Skeletal muscle cell (primary cell): ENCODE measurements around the gene GTPBP1.

Source experiments
- DNase-seq: peaks from one replicate; pipeline ENCODE4 v3.0.0-alpha.2; 2010; ENCODE audit warnings: low read depth
- H3K4me3 ChIP-seq: 2 replicates; pipeline ENCODE4 v1.5.1; 2011; ENCODE audit warnings: low read depth, mild to moderate bottlenecking, control low read depth, low read length, moderate library complexity

GTPBP1 gene

GRCh38 chr22:38705235-38706100, at the start of gene GTPBP1:
GTPBP1 (plus strand) TSS chr22:38705944; CDS start chr22:38705956, 12 bp downstream.
- DNase-seq, result peak; percentile 100
- peak within 1 kb of the TSS; percentile 93 for H3K4me3 ChIP-seq

GRCh38 chr22:38656256-38657044, 49.3 kb upstream of the GTPBP1 start, which contains the start of the genes CBY1 and FAM227A:
CBY1 (plus strand) TSS chr22:38656638; CDS start chr22:38668055, 11,417 bp downstream.
FAM227A (minus strand) TSS chr22:38656392; CDS start chr22:38650168, 6,224 bp downstream.
- H3K4me3 ChIP-seq, result peak within 1 kb of the TSS; percentile 85
- DNase-seq, result peak; percentile 32

DNA sequence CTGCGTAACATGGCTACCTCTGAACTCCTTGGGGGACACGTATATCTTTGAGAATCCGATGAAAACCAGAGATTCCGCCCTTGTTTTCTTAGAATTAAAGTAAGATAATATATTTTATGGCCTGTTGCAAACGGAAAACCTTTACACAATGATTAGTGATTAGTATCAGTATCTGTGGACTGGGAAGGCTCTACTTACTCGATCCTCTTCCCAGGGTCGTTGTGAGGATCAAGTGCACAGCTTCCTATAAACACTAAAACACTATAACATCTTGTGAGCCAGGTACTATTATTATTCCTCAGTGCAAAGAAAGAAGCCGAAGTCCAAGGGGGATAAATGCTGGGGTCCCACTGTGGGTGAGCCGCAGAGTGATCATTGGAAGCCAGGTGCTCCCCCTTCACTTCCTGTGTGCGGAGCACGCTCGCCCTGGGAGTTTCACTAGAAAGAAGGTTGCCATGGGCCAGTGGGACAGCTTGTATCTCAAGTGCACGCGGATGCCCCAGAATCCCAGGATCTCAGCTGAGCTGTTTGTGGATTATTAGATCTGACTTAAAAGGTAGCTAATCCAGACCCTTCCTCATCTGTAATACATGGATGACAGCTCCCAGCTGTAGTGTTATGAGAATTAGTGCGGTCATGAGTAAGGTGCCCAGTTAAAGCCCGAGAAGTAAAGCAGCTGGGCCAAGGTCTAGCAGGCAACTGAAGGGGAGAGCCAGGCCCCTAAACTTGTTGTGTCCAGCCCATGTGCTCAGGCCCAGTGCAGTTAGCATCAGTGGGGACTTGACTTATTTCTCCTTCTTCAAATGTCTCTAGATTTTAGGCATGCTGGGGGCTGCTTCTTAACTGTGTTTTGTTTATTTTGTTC, 48.5 kb upstream of the GTPBP1 start:
- peak overlapping the region; percentile 85 for H3K4me3 ChIP-seq
- DNase-seq, result no peak

- no peak overlapping the region for H3K4me3 ChIP-seq
- no peak for DNase-seq
These were observed 30.9 kb upstream of the GTPBP1 start for GRCh38 chr22:38674888-38675287.

- no peak for DNase-seq
- H3K4me3 ChIP-seq, result no peak overlapping the region
These were observed 29.9 kb upstream of the GTPBP1 start for GRCh38 chr22:38675833-38676232.

DNA sequence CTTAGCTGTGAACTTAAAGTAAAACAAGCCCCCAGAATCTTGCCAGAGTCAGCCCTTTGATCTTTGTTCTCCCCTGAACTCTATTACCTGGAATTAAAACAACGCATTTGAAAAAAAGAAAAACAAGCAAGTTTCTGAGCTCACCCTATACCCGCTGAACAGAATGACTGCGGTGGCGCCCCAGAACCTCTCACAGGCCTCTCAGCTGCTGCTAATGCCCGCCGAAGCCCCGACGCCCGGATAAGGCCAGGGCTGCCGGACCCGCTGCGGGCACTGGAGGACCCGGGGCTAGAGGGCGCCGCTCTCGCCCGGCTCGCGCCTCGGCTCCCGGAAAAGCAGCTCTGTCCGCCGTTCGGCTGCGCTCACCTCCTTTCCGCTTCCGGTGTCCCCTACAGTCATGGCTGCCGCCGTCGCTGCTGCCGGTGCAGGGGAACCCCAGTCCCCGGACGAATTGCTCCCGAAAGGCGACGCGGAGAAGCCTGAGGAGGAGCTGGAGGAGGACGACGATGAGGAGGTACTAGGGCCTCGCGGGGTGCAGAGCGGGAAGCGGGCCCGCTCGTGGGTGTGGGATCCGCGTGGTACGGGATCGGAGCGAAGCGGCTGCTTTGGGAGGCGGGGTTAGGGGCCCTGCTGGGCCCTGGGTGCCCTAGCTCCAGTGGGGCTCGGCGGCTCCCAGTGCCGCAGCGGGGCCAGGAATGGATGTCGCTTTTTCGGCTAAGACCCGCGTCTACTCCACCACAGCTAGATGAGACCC, 24.0 kb upstream of the GTPBP1 start, which contains the start of gene TOMM22:
Gene TOMM22, plus strand, starts transcription at position 376 of the 754 bp plus-strand sequence. Its CDS starts 22 bp downstream, at position 398.
- peak; percentile 53 for DNase-seq
- H3K4me3 ChIP-seq, result peak within 1 kb of the TSS; percentile 98

GRCh38 chr22:38684895-38685294, 20.8 kb upstream of the GTPBP1 start:
- no peak overlapping the region for H3K4me3 ChIP-seq

GRCh38 chr22:38685761-38686160, 20.0 kb upstream of the GTPBP1 start:
- H3K4me3 ChIP-seq, result no peak overlapping the region
- no peak for DNase-seq

More at GRCh38 chr22:38684895-38685294, 20.8 kb upstream of the GTPBP1 start:
- no peak for DNase-seq

- no peak overlapping the region for H3K4me3 ChIP-seq
- no peak for DNase-seq
These were observed 16.1 kb upstream of the GTPBP1 start for GRCh38 chr22:38689651-38690050.

GRCh38 chr22:38694049-38694448, 11.7 kb upstream of the GTPBP1 start:
- DNase-seq, result no peak
- no peak overlapping the region for H3K4me3 ChIP-seq

DNA sequence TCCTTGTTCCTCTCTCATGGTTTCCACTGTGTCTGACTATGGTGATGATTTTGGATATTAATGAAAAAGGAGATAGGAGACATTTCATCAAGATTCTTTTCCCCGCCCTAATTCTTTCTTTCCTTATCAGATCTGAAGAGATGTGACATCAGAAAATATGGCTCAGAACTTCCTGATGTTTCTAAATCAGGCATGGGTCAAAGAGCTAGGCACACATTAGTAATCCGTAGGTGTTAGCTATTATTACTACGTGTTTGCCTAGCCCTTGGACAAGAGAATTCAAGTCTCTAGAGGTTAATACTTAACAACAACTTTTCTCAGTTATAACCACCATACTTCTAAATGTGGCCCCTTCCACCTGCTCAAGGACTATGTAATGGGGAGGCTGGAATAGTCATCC, 10.8 kb upstream of the GTPBP1 start:
- DNase-seq, result no peak

GRCh38 chr22:38696606-38697424, 8.9 kb upstream of the GTPBP1 start:
- H3K4me3 ChIP-seq, result no peak overlapping the region
- DNase-seq, result no peak

More for the DNA sequence above, 10.8 kb upstream of the GTPBP1 start:
- H3K4me3 ChIP-seq, result no peak overlapping the region

DNA sequence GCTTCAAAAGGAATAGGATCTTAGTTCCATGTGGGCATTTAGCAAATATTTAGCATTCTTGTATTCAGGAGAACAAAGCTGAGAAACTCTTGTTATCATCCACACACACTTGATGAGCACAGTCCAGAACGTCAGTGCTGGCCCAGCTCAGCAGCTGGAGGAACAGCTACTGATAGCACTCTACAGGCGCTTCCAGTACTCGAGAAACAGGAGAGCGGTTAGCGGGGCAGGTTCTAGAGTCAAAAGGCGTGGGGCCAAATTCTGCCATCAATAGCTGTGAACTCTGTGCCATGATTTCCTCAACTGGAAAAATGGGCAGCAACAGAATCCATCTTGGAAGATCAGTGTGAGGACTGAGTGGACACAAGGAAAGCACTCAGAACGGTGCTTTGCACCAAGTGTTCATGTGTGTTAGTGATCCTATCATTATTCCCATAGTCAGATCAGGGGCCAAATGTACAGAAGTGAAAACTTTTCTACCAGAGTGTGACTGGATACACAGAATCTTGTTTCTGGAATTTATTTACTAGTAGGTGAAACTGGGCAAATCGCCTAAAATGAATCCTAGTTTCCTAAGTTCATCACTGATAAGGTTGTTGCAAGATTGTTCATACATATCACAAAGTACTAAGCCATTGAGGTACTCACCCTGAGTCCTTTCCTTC, 8.2 kb upstream of the GTPBP1 start:
- no peak overlapping the region for H3K4me3 ChIP-seq
- DNase-seq, result no peak

- H3K4me3 ChIP-seq, result peak overlapping the region; percentile 86
- no peak for DNase-seq
These were observed 7.2 kb upstream of the GTPBP1 start for GRCh38 chr22:38698407-38699094.

DNA sequence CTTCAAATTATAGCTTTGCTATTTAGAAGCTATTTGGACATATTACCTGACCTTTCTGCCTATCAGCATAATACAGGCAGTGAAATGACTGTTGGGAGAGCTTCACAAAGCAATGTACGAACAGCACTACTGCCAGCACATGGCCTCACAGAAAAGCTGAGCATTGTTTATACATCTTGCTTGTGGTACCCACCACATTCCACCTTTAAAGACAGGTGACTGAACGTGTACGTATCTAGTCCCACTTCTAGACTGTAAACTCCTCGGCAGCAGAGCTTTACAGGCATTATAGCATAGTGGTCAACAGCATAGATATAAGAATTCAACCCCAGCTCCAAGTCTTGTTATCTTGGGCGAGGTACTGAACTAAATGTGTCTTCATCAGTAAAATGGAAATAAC, 6.6 kb upstream of the GTPBP1 start:
- DNase-seq, result no peak
- peak overlapping the region; percentile 86 for H3K4me3 ChIP-seq

- no peak for DNase-seq
- H3K4me3 ChIP-seq, result peak overlapping the region; percentile 86
These were observed 6.0 kb upstream of the GTPBP1 start for GRCh38 chr22:38699784-38700183.
